ENCODE results near the gene COL9A3.

GRCh38 chr20:62880935-62881661 is 64.2 kb downstream of the COL9A3 start:
- TF ChIP-seq CTCF (IDR thresholded peaks at IDR 0.05; ENCODE audit: low read length) (no peak), EZH2 (optimal IDR thresholded peaks at IDR 0.05; ENCODE audit: low read depth, low read length) (no peak)

All from MM.1S (cell line).